HepG2 (cell line): Measurements from ENCODE around the gene DNAH8. TPM values are rescaled to one million over a fixed set of nuclear protein-coding genes. Genes with fewer than 3 reads are reported as not detected.

Experiments used
- ATAC-seq: fragments of 200-7000 bp; cut with Tn5 transposase; 3 replicates; pipeline ENCODE4 v1.9.1; 2020; ENCODE audit warnings: mild to moderate bottlenecking, moderate library complexity
- BruUV-seq: library from RNA; stranded (reverse); fragments of 400-500 nt; replicated peaks from 2 replicates; lab custom pipeline; 2021; lab: Mats Ljungman, UMichigan
- CTCF ChIA-PET: fragments of 300-600 bp; formaldehyde crosslinking; extraction: SDS; loops from one replicate; lab custom pipeline; 2021; ENCODE audit warnings: low total read pairs, inconsistent platforms, low intra/inter-chr PET ratio; lab: Yijun Ruan, JAX
- POLR2A ChIA-PET: fragments of 350-600 bp; sonication (Branson Sonifier 250); formaldehyde crosslinking; loops from one replicate; lab custom pipeline; 2020; ENCODE audit warnings: antibody characterized with exemption, inconsistent platforms; lab: Yijun Ruan, JAX
- DNase-seq: peaks from one replicate; pipeline ENCODE4 v3.0.0-alpha.2; 2015; ENCODE audit warnings: low spot score
- FAIRE-seq: peaks from 3 replicates; lab custom pipeline; 2011; peaks lifted over from hg19 to GRCh38; lab: Jason Lieb, UNC
- H2AFZ ChIP-seq: one replicate; pipeline ENCODE4 v1.6.1; 2011; ENCODE audit warnings: low read length, inconsistent platforms
- H3K27ac ChIP-seq: fragments of 300-600 bp; 3 replicates; pipeline ENCODE4 v1.8.0; 2011; ENCODE audit warnings: mixed run types, mild to moderate bottlenecking, mixed read lengths, low read length, inconsistent platforms; ENCODE audit not compliant: insufficient read depth; ENCODE audit errors: extremely low read length
- H3K27me3 ChIP-seq, 2 experiments: fragments of 200-600 bp in 1 of 2; 2 replicates in 1 of 2; 3 replicates in 1 of 2; pipeline versions ENCODE4 v1.6.0 to v1.8.0; 2011; ENCODE audit warnings: low read length in 2 of 2, mild to moderate bottlenecking in 2 of 2, moderate library complexity in 2 of 2, inconsistent platforms in 1 of 2; ENCODE audit not compliant: insufficient read depth in 2 of 2, control insufficient read depth in 1 of 2
- H3K36me3 ChIP-seq, 2 experiments: fragments of 200-600 bp in 1 of 2; replicated peaks in 1 of 2; 2 replicates in 1 of 2; 3 replicates in 1 of 2; pipeline versions ENCODE4 v1.5.1 to v1.8.0; 2011; ENCODE audit warnings: low read length in 2 of 2, inconsistent platforms in 1 of 2; ENCODE audit not compliant: insufficient read depth in 2 of 2, control insufficient read depth in 1 of 2
- H3K4me1 ChIP-seq: 2 replicates; pipeline ENCODE4 v1.5.1; 2012; ENCODE audit warnings: low read length, inconsistent platforms; ENCODE audit not compliant: insufficient read depth
- H3K4me2 ChIP-seq: 2 replicates; pipeline ENCODE4 v1.6.0; 2011; ENCODE audit warnings: low read depth, low read length, inconsistent platforms
- H3K4me3 ChIP-seq, 3 experiments: fragments of 200-600 bp in 1 of 3; sonication (generic), shearing (Covaris generic) in 1 of 3; replicated peaks in 1 of 3; 2 replicates each; pipeline ENCODE4 v1.5.1; 2011 to 2016; ENCODE audit warnings: low read length in 3 of 3, inconsistent platforms in 2 of 3, low read depth in 2 of 3, mild to moderate bottlenecking in 2 of 3, control low read depth in 1 of 3, mixed read lengths in 1 of 3; ENCODE audit not compliant: insufficient read depth in 1 of 3
- H3K79me2 ChIP-seq: one replicate; pipeline ENCODE4 v1.6.1; 2011; ENCODE audit warnings: low read length, inconsistent platforms; ENCODE audit not compliant: insufficient read depth
- H3K9ac ChIP-seq: 2 replicates; pipeline ENCODE4 v1.6.0; 2011; ENCODE audit warnings: mild to moderate bottlenecking, low read depth, low read length, inconsistent platforms; ENCODE audit not compliant: insufficient read depth
- H3K9me3 ChIP-seq: 2 replicates; pipeline ENCODE4 v1.5.1; 2012; ENCODE audit warnings: mild to moderate bottlenecking, low read length
- H4K20me1 ChIP-seq: 2 replicates; pipeline ENCODE4 v1.6.0; 2011; ENCODE audit warnings: inconsistent platforms, mild to moderate bottlenecking, low read length, moderate library complexity; ENCODE audit not compliant: insufficient read depth
- KAT7 ChIP-seq: IDR thresholded peaks from 2 replicates; pipeline ENCODE4 v1.6.1; 2018; ENCODE audit warnings: borderline replicate concordance, missing compliant biosample characterization
- SMAD9 ChIP-seq: sonication (generic); formaldehyde crosslinking; IDR thresholded peaks from 2 replicates; pipeline ENCODE4 v1.5.1; 2020; ENCODE audit warnings: mild to moderate bottlenecking, missing genetic modification reagents
- TGIF2 ChIP-seq: IDR thresholded peaks from 2 replicates; pipeline ENCODE4 v1.6.1; 2016; ENCODE audit warnings: control low read depth, missing compliant biosample characterization
- WIZ ChIP-seq: sonication (generic); formaldehyde crosslinking; IDR thresholded peaks from 2 replicates; pipeline ENCODE4 v1.5.1; 2020; ENCODE audit warnings: mild to moderate bottlenecking, missing genetic modification reagents
- XRCC5 ChIP-seq: fragments of 200-400 bp; formaldehyde crosslinking; optimal IDR thresholded peaks from 2 replicates; pipeline ENCODE3; 2017; ENCODE audit warnings: mild to moderate bottlenecking, low read length
- ZNF17 ChIP-seq: sonication (generic); formaldehyde crosslinking; IDR thresholded peaks from 2 replicates; pipeline ENCODE4 v1.5.0; 2020; ENCODE audit warnings: mild to moderate bottlenecking, missing genetic modification reagents
- ZNF382 ChIP-seq: sonication (generic); formaldehyde crosslinking; IDR thresholded peaks from 2 replicates; pipeline ENCODE4 v1.5.0; 2020; ENCODE audit warnings: missing genetic modification reagents, mild to moderate bottlenecking, borderline replicate concordance
- ZNF607 ChIP-seq: sonication (generic); formaldehyde crosslinking; IDR thresholded peaks from 2 replicates; pipeline ENCODE4 v1.5.1; 2020; ENCODE audit warnings: missing genetic modification reagents, mild to moderate bottlenecking, borderline replicate concordance
- ZSCAN30 ChIP-seq: sonication (generic); formaldehyde crosslinking; IDR thresholded peaks from 2 replicates; pipeline ENCODE4 v1.5.0; 2020; ENCODE audit warnings: mild to moderate bottlenecking, missing genetic modification reagents
- WGBS: methylation state at CpG from one replicate; pipeline ENCODE4 v1.1.6; 2017; ENCODE audit warnings: low lambda C conversion rate; 5-methylcytosine and 5-hydroxymethylcytosine counted together
- in situ Hi-C: cut with HindIII; loops from 2 replicates; pipeline ENCODE4 v1.10.0; 2017; ENCODE audit warnings: low pct_unique_long_range_greater_than_20kb; ENCODE audit not compliant: extremely low pct_ligation_motif_present
- intact Hi-C: fragments of 100-400 bp; cut with micrococcal nuclease; formaldehyde crosslinking; loops from one replicate; pipeline ENCODE4 v1.10.0; 2022; ENCODE audit not compliant: unreplicated experiment
- polyA plus RNA-seq, 8 experiments: library from polyadenylated mRNA; depleted of rRNA in 3 of 8; stranded (reverse) in 7 of 8; unstranded in 1 of 8; fragments of >200 nt; fragmentation: Illumina TruSeq in 4 of 8; extraction: Trizol in 4 of 8; gene quantifications; 2 replicates each; pipeline versions ENCODE4 v1.2.1 to v1.2.3, GENCODE V29; 2011 to 2016; ENCODE audit warnings: low read depth in 4 of 8, missing spikeins in 1 of 8, mixed read lengths in 1 of 8; ENCODE audit not compliant: insufficient read depth in 1 of 8
- total RNA-seq, 5 experiments: library from RNA; depleted of rRNA; stranded (reverse); fragments of >200 nt; fragmentation: Illumina TruSeq; extraction: Trizol; gene quantifications; 2 replicates each; pipeline ENCODE4 v1.2.3, GENCODE V29; 2016; ENCODE audit warnings: low read depth in 1 of 5
- TF ChIP-seq, protein P1 (sequence below): sonication (generic); formaldehyde crosslinking; IDR thresholded peaks from 2 replicates; pipeline ENCODE4 v1.8.0; 2023; ENCODE audit warnings: mild to moderate bottlenecking, missing genetic modification reagents
- TF ChIP-seq, protein P2 (sequence below): sonication (generic); formaldehyde crosslinking; conservative IDR thresholded peaks from 2 replicates; pipeline ENCODE4 v1.4.0; 2020; ENCODE audit warnings: missing genetic modification reagents

Gene DNAH8
- total and polyA plus RNA-seq, 2 of the 13 experiments (the other 11 are each of a cell fraction or from before 2014, with no cell fraction given): not detected

DNA sequence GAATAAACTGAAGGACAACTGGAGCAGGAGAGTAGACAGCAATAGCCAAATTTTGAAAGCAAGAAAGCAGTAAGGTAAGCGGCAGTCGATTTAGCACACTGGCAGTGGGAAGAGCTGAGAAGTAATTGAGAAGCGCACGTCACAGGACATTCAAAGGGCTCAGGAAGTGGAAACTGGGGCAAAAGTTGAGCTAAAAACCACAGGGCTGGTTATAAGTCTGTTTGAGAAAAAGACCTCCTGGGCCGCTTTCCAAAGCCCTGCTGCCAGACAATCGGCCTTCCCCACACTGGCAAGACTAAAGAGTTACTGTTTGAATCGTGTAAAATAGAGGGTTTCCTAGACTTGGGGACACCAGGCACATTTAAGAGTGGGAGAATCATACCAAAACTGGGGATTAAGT, 161.4 kb downstream of the DNAH8 start:
- TF ChIP-seq XRCC5 (no peak), KAT7 (CRISPR knock-in tag) (no peak), ZNF17 (CRISPR knock-in tag) (no peak), WIZ (CRISPR knock-in tag) (no peak), SMAD9 (CRISPR knock-in tag) (no peak), ZSCAN30 (CRISPR knock-in tag) (no peak), ZNF607 (CRISPR knock-in tag) (no peak), TGIF2 (no peak), ZNF382 (no peak)
- TF ChIP-seq, protein P1, sequence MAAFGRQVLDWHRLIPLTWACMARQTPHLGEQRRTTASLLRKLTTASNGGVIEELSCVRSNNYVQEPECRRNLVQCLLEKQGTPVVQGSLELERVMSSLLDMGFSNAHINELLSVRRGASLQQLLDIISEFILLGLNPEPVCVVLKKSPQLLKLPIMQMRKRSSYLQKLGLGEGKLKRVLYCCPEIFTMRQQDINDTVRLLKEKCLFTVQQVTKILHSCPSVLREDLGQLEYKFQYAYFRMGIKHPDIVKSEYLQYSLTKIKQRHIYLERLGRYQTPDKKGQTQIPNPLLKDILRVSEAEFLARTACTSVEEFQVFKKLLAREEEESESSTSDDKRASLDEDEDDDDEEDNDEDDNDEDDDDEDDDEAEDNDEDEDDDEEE (CRISPR knock-in tag): no peak
- TF ChIP-seq, protein P2, sequence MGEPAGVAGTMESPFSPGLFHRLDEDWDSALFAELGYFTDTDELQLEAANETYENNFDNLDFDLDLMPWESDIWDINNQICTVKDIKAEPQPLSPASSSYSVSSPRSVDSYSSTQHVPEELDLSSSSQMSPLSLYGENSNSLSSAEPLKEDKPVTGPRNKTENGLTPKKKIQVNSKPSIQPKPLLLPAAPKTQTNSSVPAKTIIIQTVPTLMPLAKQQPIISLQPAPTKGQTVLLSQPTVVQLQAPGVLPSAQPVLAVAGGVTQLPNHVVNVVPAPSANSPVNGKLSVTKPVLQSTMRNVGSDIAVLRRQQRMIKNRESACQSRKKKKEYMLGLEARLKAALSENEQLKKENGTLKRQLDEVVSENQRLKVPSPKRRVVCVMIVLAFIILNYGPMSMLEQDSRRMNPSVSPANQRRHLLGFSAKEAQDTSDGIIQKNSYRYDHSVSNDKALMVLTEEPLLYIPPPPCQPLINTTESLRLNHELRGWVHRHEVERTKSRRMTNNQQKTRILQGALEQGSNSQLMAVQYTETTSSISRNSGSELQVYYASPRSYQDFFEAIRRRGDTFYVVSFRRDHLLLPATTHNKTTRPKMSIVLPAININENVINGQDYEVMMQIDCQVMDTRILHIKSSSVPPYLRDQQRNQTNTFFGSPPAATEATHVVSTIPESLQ (CRISPR knock-in tag): no peak
- ATAC-seq (no peak), DNase-seq (no peak), FAIRE-seq (no peak)
- H3K4me2 ChIP-seq: no peak overlapping the region
- intact Hi-C loops (no loop called here), in situ Hi-C loops (loop anchor here (10.0 kb wide), 1 partner anchor 228 kb away; no protein-coding TSS in a partner anchor)
- no peak overlapping the region for H3K4me3 ChIP-seq
- no peaks in the 10 kb centered on the region for H3K9me3 ChIP-seq
- no peaks in the 10 kb centered on the region for H3K4me1 ChIP-seq
- H3K27ac ChIP-seq: no peak overlapping the region
- H3K9ac ChIP-seq: no peak overlapping the region
- ChIA-PET CTCF (no interaction called here), POLR2A (no interaction called here)
- 59% methylated on average over 7 of the region's 7 CpGs for WGBS
- no peaks in the 10 kb centered on the region for H4K20me1 ChIP-seq
- BruUV-seq: no TSS peak
- H3K27me3 ChIP-seq: no peaks in the 10 kb centered on the region
- H2AFZ ChIP-seq: no peak overlapping the region
- H3K36me3 ChIP-seq: no peaks in the 10 kb centered on the region
- no peaks in the 10 kb centered on the region for H3K79me2 ChIP-seq
